ENCODE results near the gene FRK. TPM values are rescaled to one million over a fixed set of nuclear protein-coding genes. Genes with fewer than 3 reads are reported as not detected.

The FRK gene
- total and polyA plus RNA-seq, 7 donors: 0.16 to 6.5 (median 0.71) TPM

GRCh38 chr6:116104636-116105035 is 43.9 kb upstream of the FRK start:
- Histone ChIP-seq H3K4me3 (no peak overlapping the region), H3K36me3 (peaks cover 0 to 22% (median 2%) of the 10 kb centered on the region in 4 donors), H3K27ac (no peak overlapping the region), H3K4me1 (peaks cover 0 to 22% (median 19%) of the 10 kb centered on the region in 4 donors), H3K27me3 (no peaks in the 10 kb centered on the region), H3K9me3 (no peaks in the 10 kb centered on the region)
- DNase-seq: no peak
- intact Hi-C loops (cut with DNase I): no loop called here
- TF ChIP-seq POLR2A (IDR thresholded peaks at IDR 0.05) (no peak), POLR2AphosphoS5 (IDR thresholded peaks at IDR 0.05) (no peak), EP300 (IDR thresholded peaks at IDR 0.05) (no peak), CTCF (IDR thresholded peaks at IDR 0.05) (no peak)
- WGBS, 2 donors: 17 to 72% methylated on average over 1 of the region's 1 CpG

- H3K9me3 ChIP-seq: no peaks in the 10 kb centered on the region
- TF ChIP-seq EP300 (IDR thresholded peaks at IDR 0.05) (no peak), POLR2AphosphoS5 (IDR thresholded peaks at IDR 0.05) (no peak), CTCF (IDR thresholded peaks at IDR 0.05) (no peak), POLR2A (IDR thresholded peaks at IDR 0.05) (no peak)
- H3K4me3 ChIP-seq: no peak overlapping the region
- peaks cover 0 to 22% (median 19%) of the 10 kb centered on the region in 4 donors for H3K4me1 ChIP-seq
- no peak overlapping the region for H3K27ac ChIP-seq
- DNase-seq: no peak
- H3K27me3 ChIP-seq: no peaks in the 10 kb centered on the region
- H3K36me3 ChIP-seq: peaks cover 0 to 5% (median 0%) of the 10 kb centered on the region in 4 donors
- intact Hi-C loops (cut with DNase I): no loop called here
- WGBS, 2 donors: 85 to 87% methylated on average over 4 of the region's 4 CpGs
Measured at GRCh38 chr6:116102873-116103272, 42.2 kb upstream of the FRK start.

- peak overlapping the region; percentile 93 to 97 (median 94) for H3K27ac ChIP-seq
- H3K4me1 ChIP-seq: peaks cover 0 to 22% (median 19%) of the 10 kb centered on the region in 4 donors
- H3K36me3 ChIP-seq: peaks cover 0 to 3% (median 0%) of the 10 kb centered on the region in 4 donors
- intact Hi-C loops (cut with DNase I): loop anchor here (2.0 kb wide), 1 partner anchor 91 kb away; no protein-coding TSS in a partner anchor
- TF ChIP-seq CTCF (IDR thresholded peaks at IDR 0.05) (no peak), EP300 (IDR thresholded peaks at IDR 0.05) (no peak), POLR2A (IDR thresholded peaks at IDR 0.05) (no peak), POLR2AphosphoS5 (IDR thresholded peaks at IDR 0.05) (no peak)
- no peaks in the 10 kb centered on the region for H3K27me3 ChIP-seq
- no peak for DNase-seq
- 48 to 60% methylated on average over 2 of the region's 2 CpGs for WGBS, 2 donors
- peak overlapping the region; percentile 71 to 77 (median 74) for H3K4me3 ChIP-seq
- no peaks in the 10 kb centered on the region for H3K9me3 ChIP-seq
Measured at GRCh38 chr6:116101790-116102189, 41.1 kb upstream of the FRK start.

GRCh38 chr6:116101302-116101718 is 40.6 kb upstream of the FRK start:
- 1% methylated on average over 12 of the region's 12 CpGs for WGBS, 2 donors
- Histone ChIP-seq H3K36me3 (no peaks in the 10 kb centered on the region), H3K4me1 (peaks cover 0 to 22% (median 19%) of the 10 kb centered on the region in 4 donors), H3K9me3 (peaks cover 0 to 1% (median 0%) of the 10 kb centered on the region in 4 donors), H3K27me3 (no peaks in the 10 kb centered on the region), H3K4me3 (peak overlapping the region; percentile 71 to 77 (median 74)), H3K27ac (peak overlapping the region; percentile 93 to 97 (median 94))
- TF ChIP-seq EP300 (IDR thresholded peaks at IDR 0.05) (no peak), CTCF (IDR thresholded peaks at IDR 0.05) (no peak), POLR2A (IDR thresholded peaks at IDR 0.05) (no peak), POLR2AphosphoS5 (IDR thresholded peaks at IDR 0.05) (no peak)
- no peak for DNase-seq
- intact Hi-C loops (cut with DNase I): loop anchor here (2.0 kb wide), 1 partner anchor 91 kb away; no protein-coding TSS in a partner anchor

Data from sigmoid colon (tissue), 7 donors.